ENCODE data around the gene A3GALT2.

A3GALT2 gene

GRCh38 chr1:33272509-33272908, 48.4 kb downstream of the A3GALT2 start:
- no peak for DNase-seq (ENCODE audit: low spot score)

- DNase-seq (ENCODE audit: low spot score), result no peak
These were observed 49.0 kb downstream of the A3GALT2 start for GRCh38 chr1:33271666-33272505.

DNA sequence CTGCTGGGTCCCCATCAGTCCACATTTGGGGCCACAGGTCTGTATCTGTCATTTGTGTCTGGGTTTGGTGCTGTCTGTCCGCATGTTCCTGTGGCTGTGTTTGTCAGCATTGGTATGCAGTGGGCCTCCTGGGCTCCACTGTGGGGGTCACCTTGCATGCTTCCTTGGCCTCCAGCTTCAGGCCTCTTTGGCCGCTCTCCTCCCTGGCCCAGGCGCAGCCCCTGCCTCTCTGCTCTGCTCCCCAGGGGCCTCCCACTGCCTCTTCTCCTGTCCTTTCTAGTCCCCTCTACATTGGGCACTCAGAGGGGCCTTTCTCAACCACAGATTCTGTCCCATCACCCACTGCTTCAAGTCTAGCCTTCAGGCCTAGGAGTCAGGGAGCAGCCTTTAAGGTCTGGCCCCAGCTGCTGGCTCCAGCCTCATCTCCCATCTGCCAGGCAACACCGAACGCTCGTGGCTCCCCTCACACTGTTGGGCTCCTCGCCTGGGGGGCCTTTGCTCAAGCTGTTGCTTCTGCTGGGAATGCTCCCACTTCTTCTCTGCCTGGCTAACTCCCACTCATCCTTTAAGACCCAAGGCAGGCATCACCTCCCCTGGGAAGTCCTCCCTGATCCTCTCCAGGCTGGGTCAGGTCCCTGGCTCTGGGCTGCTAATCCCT, 50.0 kb downstream of the A3GALT2 start:
- no peak for DNase-seq (ENCODE audit: low spot score)

- DNase-seq (ENCODE audit: low spot score), result no peak
These were observed 50.5 kb downstream of the A3GALT2 start for GRCh38 chr1:33270379-33270778.

DNA sequence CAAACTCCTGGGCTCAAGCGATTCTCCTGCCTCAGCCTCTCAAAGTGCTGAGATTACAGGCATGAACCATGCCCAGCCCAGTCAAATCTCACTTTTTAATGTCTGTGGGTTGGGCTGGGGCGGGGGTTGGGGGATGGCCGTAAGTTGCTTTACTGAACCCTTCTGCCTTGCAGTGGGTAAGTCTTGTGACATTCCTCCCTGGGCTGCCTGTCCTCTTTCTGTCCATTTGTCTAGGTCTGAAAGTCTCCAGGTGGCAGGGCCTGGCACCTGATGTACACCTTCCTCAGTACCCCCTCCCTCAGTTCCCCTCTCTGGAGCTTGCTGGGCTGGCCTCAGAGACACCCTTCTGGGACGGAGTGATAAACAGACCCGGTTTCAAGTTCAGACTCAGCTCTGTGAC, 51.3 kb downstream of the A3GALT2 start:
- no peak for DNase-seq (ENCODE audit: low spot score)

- DNase-seq (ENCODE audit: low spot score), result no peak
These were observed 51.8 kb downstream of the A3GALT2 start for GRCh38 chr1:33268927-33269610.

GRCh38 chr1:33268457-33268856, 52.4 kb downstream of the A3GALT2 start:
- no peak for DNase-seq (ENCODE audit: low spot score)

DNA sequence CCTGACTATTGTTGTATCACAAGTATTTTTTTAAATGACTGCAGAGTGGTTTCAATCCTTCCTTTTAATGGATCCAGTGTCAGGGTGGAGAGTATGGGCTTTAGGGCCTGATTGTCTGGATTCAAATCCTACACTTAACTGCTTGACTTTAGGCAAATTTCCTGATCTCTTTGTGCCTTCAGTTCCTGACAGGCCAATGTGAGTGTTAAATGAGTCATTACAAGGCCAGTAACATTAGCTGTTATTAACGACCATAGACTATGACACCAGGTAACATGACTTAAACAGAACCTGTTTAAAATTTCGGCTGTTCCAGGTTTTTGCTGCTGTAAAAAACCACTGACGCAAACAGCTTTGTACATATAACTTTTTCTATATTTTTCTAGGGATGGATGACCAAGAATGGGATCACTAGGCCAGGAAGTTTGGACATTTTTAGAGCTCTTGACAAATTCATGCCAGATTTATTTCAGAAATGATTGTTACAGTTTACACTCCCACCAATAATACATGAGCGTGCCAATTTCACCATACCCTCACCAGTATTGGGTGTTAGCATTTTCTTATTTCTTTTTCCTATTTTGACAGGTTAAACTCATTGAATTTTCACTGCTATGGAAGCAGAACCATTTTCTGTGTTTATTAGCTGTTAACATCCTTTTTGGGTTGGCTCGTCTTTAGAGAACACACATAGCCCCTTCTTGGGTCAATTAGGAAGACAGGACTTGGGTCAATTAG, 53.3 kb downstream of the A3GALT2 start:
- DNase-seq (ENCODE audit: low spot score), result no peak

- DNase-seq (ENCODE audit: low spot score), result no peak
These were observed 54.1 kb downstream of the A3GALT2 start for GRCh38 chr1:33266766-33267165.

GRCh38 chr1:33265780-33266605, 54.9 kb downstream of the A3GALT2 start:
- DNase-seq (ENCODE audit: low spot score), result no peak

- DNase-seq (ENCODE audit: low spot score), result no peak
These were observed 56.9 kb downstream of the A3GALT2 start for GRCh38 chr1:33263890-33264504.

- no peak for DNase-seq (ENCODE audit: low spot score)
These were observed 59.6 kb downstream of the A3GALT2 start for GRCh38 chr1:33261344-33261743.

GRCh38 chr1:33260439-33260838, 60.5 kb downstream of the A3GALT2 start:
- no peak for DNase-seq (ENCODE audit: low spot score)

DNA sequence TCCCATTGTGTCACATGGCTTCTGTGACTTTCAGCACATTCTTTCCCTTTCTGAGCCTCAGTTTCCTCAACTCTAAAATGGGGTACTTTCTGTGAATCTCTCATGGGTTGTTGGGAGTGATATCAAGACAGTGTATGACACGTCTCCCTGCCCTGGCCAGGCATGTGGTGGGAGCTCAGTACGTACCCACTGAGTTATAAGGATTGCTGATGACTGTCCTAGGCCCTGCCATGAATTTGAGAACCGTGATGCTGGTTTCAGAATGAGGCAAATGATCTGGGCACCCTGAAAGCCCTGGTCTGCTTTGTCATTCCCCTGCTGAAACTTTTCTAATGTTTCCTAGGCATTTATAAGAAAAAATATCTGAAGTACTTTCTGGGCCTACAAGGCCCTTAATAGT, 61.0 kb downstream of the A3GALT2 start:
- no peak for DNase-seq (ENCODE audit: low spot score)

- DNase-seq (ENCODE audit: low spot score), result no peak
These were observed 62.1 kb downstream of the A3GALT2 start for GRCh38 chr1:33258788-33259274.

DNA sequence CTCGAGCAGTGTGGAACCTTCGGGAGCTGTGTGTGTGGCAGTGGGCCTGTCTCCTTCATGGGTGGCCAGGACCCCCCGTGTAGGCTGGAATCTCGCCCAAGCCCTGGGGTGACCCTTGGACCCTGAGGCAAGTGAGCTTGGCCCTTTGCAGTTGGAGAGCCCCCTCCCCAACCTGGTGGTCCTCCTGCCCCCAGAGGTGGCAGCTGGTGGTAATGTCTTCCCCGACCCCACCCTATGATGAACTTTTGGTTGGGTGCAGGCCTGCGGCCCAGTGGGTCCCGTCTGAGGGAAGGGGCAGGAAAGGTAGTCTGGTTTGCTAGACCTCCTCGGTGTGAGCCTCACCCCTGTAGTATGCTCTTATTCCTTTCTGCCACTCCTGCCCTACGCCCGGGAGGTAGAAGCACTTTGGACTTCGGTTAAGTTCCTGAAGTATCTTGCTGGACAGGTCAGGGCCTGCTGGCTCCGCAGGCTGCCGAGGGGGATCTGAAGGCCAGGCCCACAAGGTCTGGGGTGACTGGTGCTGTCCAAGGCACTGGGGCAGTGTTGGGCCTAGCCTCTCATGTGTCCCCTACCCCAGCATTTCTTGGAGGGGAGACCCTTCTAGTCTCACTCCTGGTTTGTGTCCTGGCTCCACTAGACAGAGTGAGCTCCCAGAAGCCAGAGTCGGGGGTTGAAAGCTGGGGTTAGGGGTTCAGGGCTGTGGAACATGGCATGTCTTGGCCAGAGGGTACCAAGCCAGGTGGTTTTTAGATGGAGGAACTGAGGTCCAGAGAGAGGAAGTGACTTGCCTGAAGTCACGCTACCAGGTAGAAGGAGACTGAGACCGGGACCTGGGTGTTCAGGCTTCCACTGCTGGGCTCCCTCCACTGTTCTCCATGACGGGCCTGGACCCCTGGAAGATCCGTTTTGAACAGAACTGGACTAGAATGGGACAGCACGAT, 62.9 kb downstream of the A3GALT2 start:
- no peak for DNase-seq (ENCODE audit: low spot score)

- no peak for DNase-seq (ENCODE audit: low spot score)
These were observed 63.6 kb downstream of the A3GALT2 start for GRCh38 chr1:33257207-33257771.
